Gastroesophageal sphincter (tissue), 4 donors: ENCODE measurements around the gene TMEM242. TPM values are rescaled to one million over a fixed set of nuclear protein-coding genes. Genes with fewer than 3 reads are reported as not detected.

Experiments used
- ATAC-seq: fragments of 150-250 bp; one replicate; pipeline ENCODE4 v1.9.1; 2016; ENCODE audit warnings: mild to moderate bottlenecking, moderate library complexity
- H3K27ac ChIP-seq, 4 donors: fragments of 200-600 bp; sonication (generic) in 3 of 4; 1 replicate in 3 of 4; 2 replicates in 1 of 4; pipeline ENCODE4 v1.5.1; 2016 to 2019
- H3K27me3 ChIP-seq: fragments of 200-600 bp; sonication (generic); one replicate; pipeline ENCODE4 v1.5.1; 2019
- H3K36me3 ChIP-seq, 2 donors: fragments of 200-600 bp; sonication (generic); one replicate each; pipeline ENCODE4 v1.5.1; 2019; ENCODE audit warnings: control low read depth in 1 of 2
- H3K4me1 ChIP-seq, 3 donors: fragments of 200-600 bp; sonication (generic); 1 replicate in 2 of 3; 2 replicates in 1 of 3; pipeline ENCODE4 v1.5.1; 2016 to 2019; ENCODE audit warnings: control low read depth in 2 of 3
- H3K4me3 ChIP-seq, 2 donors: fragments of 200-600 bp; sonication (generic); one replicate each; pipeline ENCODE4 v1.5.1; 2019; ENCODE audit warnings: mild to moderate bottlenecking in 1 of 2, moderate library complexity in 1 of 2
- H3K9me3 ChIP-seq, 3 donors: fragments of 200-600 bp; sonication (generic); one replicate each; pipeline ENCODE4 v1.5.1; 2017 to 2019; ENCODE audit warnings: control low read depth in 2 of 3
- EP300 ChIP-seq: sonication (generic); formaldehyde crosslinking; IDR thresholded peaks from one replicate; pipeline ENCODE4 v1.6.1; 2017; ENCODE audit warnings: antibody characterized with exemption, mild to moderate bottlenecking
- POLR2A ChIP-seq, 2 donors: fragments of 450-650 bp; IDR thresholded peaks; one replicate each; pipeline ENCODE4 v1.6.1; 2017; ENCODE audit warnings: antibody characterized with exemption in 2 of 2, mild to moderate bottlenecking in 2 of 2, moderate library complexity in 1 of 2
- POLR2AphosphoS5 ChIP-seq: sonication (generic); formaldehyde crosslinking; IDR thresholded peaks from one replicate; pipeline ENCODE4 v1.6.1; 2017; ENCODE audit warnings: antibody characterized with exemption
- WGBS, 2 donors: methylation state at CpG; one replicate each; pipeline ENCODE4 v1.1.5; 2018; ENCODE audit warnings: low coverage in 1 of 2; 5-methylcytosine and 5-hydroxymethylcytosine counted together
- total RNA-seq, 4 donors: library from RNA; depleted of rRNA; stranded (reverse); fragments of >200 nt; gene quantifications; one replicate each; pipeline ENCODE4 v1.1.0, GENCODE V29; 2016
- TF ChIP-seq, protein P1 (sequence below), 4 experiments: fragments of 200-600 bp in 2 of 4; fragments of 450-650 bp in 2 of 4; sonication (generic) in 1 of 4; IDR thresholded peaks; one replicate each; pipeline ENCODE4 v1.5.1; 2017 to 2019; ENCODE audit warnings: antibody characterized with exemption in 4 of 4, mild to moderate bottlenecking in 2 of 4, moderate library complexity in 2 of 4

TMEM242 gene
- total RNA-seq, 4 donors from 2014 or later, result 6.6 to 8.4 (median 7.6) TPM

DNA sequence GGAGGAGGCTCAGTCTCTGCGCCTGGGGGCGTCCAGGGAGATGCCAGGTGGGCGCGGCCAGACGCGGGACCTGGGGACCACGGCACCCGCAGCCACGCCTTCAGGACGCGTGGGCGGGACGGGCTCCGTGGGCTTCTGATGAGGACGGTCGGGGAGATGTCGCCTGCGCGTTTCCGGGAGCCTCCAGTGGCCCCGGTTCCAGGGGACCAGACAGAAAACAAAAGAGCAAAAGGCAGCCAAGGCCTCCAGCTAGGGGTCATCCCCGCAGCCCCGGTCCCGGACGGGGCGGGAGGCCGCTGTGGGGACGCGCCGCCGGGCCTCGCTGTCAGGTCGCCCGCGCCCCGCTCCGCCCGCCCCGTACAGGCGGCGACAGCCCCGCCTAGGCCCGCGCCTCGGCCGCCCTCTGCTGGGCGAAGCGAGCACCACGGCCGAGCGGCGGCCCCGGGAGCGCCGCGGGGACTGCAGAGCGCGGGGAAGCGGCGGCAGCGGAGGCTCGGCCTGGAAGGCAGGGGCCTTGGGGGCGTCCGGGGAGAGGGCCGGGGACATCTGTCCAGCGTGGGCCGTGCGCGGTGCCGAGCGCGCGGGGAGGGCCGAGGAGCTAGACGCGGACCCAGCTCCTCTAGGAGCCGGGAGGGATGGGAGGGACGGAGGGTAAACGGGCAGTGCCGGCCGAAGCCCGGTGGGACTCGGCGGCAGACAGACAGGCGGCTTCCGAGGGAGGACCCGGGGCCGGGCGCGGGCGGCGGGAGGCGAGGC, 48.7 kb downstream of the TMEM242 start:
- TF ChIP-seq POLR2AphosphoS5, result no peak
- TF ChIP-seq EP300, result no peak
- TF ChIP-seq, protein P1, sequence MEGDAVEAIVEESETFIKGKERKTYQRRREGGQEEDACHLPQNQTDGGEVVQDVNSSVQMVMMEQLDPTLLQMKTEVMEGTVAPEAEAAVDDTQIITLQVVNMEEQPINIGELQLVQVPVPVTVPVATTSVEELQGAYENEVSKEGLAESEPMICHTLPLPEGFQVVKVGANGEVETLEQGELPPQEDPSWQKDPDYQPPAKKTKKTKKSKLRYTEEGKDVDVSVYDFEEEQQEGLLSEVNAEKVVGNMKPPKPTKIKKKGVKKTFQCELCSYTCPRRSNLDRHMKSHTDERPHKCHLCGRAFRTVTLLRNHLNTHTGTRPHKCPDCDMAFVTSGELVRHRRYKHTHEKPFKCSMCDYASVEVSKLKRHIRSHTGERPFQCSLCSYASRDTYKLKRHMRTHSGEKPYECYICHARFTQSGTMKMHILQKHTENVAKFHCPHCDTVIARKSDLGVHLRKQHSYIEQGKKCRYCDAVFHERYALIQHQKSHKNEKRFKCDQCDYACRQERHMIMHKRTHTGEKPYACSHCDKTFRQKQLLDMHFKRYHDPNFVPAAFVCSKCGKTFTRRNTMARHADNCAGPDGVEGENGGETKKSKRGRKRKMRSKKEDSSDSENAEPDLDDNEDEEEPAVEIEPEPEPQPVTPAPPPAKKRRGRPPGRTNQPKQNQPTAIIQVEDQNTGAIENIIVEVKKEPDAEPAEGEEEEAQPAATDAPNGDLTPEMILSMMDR (IDR thresholded peaks at IDR 0.05), result peak in 3 of 4 experiments; percentile 95 to 98 (median 97)
- peak in 1 of 2 donors; percentile 12 for TF ChIP-seq POLR2A (IDR thresholded peaks at IDR 0.05)
- peak; percentile 95 for ATAC-seq
- 0% methylated on average over 1 to 14 of the region's 93 CpGs for WGBS, 2 donors

DNA sequence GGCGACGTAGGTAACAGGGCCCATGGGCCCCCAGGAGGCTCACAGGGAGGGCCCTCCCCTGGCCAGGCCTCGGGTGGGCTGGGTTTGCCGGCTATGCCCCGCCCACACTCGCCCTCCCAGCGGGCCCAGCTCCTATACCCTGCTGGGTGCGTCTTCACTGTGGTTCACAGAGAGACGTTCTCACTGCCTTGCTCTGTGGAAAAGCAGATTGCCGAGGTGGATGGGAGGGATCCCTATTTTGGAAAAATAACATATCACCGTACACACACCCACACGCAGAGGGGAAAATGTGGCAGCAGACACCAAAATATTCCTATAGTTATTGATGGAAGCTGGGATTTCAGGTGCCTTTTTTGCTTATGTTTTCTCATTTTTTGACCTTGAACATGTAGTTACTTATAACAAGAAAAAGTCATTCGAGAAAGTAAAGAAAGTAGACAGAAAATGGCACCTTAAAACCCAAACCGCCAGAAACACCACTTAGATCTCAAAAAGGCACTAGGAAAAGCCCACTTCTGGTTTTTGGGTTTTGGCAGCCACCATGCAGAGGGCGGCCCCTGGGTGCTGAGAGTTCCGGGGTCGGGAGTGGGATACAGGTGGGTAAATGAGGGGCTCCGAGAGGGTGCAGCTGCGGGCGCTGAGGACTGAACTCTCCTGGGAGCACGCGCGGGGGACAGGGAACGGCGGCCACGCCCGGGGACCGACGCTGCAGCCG, 49.4 kb downstream of the TMEM242 start:
- H3K9me3 ChIP-seq, result no peaks in the 10 kb centered on the region
- 25 to 35% methylated on average over 8 to 19 of the region's 30 CpGs for WGBS, 2 donors

More for the DNA sequence above, 48.7 kb downstream of the TMEM242 start:
- Histone ChIP-seq H3K9me3 (no peaks in the 10 kb centered on the region), H3K27me3 (no peaks in the 10 kb centered on the region), H3K36me3 (no peaks in the 10 kb centered on the region), H3K27ac (peak overlapping the region; percentile 11 to 88 (median 88)), H3K4me1 (peaks cover 0 to 24% (median 4%) of the 10 kb centered on the region in 3 donors), H3K4me3 (peak overlapping the region; percentile 51 to 68)

DNA sequence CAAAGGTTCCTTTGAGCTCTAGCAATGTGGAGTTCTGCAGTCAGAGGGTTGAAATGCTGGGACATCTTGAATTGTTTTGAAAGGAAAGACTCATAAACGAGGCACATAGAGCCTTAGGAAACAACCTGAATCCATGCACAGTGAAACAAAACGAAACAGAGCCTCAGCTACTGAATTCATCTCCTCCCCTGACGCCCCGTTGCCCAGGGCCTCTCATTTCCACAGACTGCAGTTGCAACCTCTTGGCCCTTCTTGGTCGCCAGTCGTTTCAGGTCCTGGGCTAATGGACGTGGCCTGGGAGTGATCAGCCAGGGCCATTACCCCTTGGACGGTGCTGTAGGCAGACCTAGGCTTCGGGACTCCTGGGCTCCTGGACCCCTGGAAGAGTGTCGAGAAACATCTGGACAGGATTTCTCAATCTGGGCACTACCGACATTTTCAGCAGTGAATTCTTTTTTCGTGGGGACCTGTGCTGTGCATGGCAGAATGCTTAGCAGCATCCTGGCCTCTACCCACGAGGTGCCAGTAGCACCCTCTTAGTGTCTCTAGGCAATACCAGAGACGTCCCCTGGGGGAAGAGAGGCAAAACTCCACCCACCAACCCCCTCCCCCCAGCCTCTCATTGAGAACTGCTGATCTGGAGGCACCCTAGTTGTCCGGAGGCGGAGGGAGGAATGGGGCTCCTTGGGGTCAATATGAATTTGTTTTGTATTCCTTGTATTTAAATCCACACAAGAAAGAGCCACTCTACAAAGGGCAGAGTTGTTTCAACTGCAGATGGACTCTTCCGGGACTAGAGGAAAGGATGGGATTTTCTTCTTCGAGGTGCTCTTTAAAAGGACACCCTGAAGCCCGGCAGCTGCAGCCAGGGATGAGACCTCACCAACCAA, 50.2 kb downstream of the TMEM242 start:
- H3K27me3 ChIP-seq, result no peaks in the 10 kb centered on the region
- TF ChIP-seq POLR2A (IDR thresholded peaks at IDR 0.05), result no peak
- TF ChIP-seq, protein P1 (IDR thresholded peaks at IDR 0.05), result no peak
- TF ChIP-seq EP300, result no peak
- no peak for TF ChIP-seq POLR2AphosphoS5
- H3K36me3 ChIP-seq, result no peaks in the 10 kb centered on the region
- no peaks in the 10 kb centered on the region for H3K9me3 ChIP-seq
- WGBS, 2 donors, result 64 to 82% methylated on average over 7 to 8 of the region's 19 CpGs
- peaks cover 0 to 39% (median 15%) of the 10 kb centered on the region in 3 donors for H3K4me1 ChIP-seq
- ATAC-seq, result no peak
- no peak overlapping the region for H3K4me3 ChIP-seq
- H3K27ac ChIP-seq, result peak overlapping the region in 3 of 4 donors; percentile 87 to 88 (median 88)

More for the DNA sequence above, 49.4 kb downstream of the TMEM242 start:
- Histone ChIP-seq H3K27ac (peak overlapping the region; percentile 11 to 88 (median 88)), H3K4me3 (peak overlapping the region; percentile 51 to 68), H3K36me3 (no peaks in the 10 kb centered on the region), H3K27me3 (no peaks in the 10 kb centered on the region), H3K4me1 (peaks cover 0 to 31% (median 9%) of the 10 kb centered on the region in 3 donors)
- TF ChIP-seq POLR2A (IDR thresholded peaks at IDR 0.05), result peak in 1 of 2 donors; percentile 24
- TF ChIP-seq, protein P1 (IDR thresholded peaks at IDR 0.05), result no peak
- no peak for ATAC-seq

DNA sequence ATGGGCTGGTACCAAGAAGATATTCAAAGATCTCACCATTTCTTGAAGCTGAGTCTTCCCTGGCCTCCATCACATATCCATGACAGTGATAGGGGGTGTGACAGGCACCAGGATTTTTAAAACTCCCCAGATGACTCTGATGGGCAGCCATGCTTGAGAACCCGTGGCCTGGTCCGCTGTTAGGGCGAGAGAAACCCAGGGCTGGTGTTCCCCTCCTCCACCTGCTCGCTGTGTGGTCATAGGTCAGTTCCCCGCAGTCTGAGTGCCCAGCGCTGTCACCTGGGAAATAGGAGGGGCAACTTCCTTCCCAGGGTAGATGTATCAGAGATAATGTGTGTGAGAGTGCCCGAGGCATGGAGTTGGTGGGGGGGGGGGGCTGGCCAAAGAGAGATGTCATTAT, 50.9 kb downstream of the TMEM242 start:
- WGBS, 2 donors, result 60 to 100% methylated on average over 1 to 4 of the region's 7 CpGs
- H3K27me3 ChIP-seq, result no peaks in the 10 kb centered on the region
- H3K4me1 ChIP-seq, result peaks cover 0 to 39% (median 15%) of the 10 kb centered on the region in 3 donors
- no peaks in the 10 kb centered on the region for H3K36me3 ChIP-seq
- peak overlapping the region in 1 of 4 donors; percentile 88 for H3K27ac ChIP-seq
- ATAC-seq, result no peak
- no peak overlapping the region for H3K4me3 ChIP-seq
- H3K9me3 ChIP-seq, result no peaks in the 10 kb centered on the region
- TF ChIP-seq POLR2A (IDR thresholded peaks at IDR 0.05) (no peak), EP300 (no peak), POLR2AphosphoS5 (no peak)
- TF ChIP-seq, protein P1 (IDR thresholded peaks at IDR 0.05), result no peak
